Retinal pigment epithelial cell (primary cell): ENCODE measurements around the gene OGG1.

Experiments
- DNase-seq: peaks from one replicate; pipeline ENCODE4 v3.0.0-alpha.2; 2010; ENCODE audit warnings: low read depth
- H3K4me3 ChIP-seq: 2 replicates; pipeline ENCODE4 v1.5.1; 2011; ENCODE audit warnings: mild to moderate bottlenecking, low read length, control low read depth, moderate library complexity
- CTCF ChIP-seq: conservative IDR thresholded peaks from 2 replicates; pipeline ENCODE4 v1.5.1; 2011; ENCODE audit warnings: low read depth, low read length, control low read depth, inconsistent platforms

The OGG1 gene

GRCh38 chr3:9779075-9779593 is 29.4 kb downstream of the OGG1 start:
- no peak overlapping the region for H3K4me3 ChIP-seq
- DNase-seq, result no peak
- no peak for TF ChIP-seq CTCF

GRCh38 chr3:9779721-9780457 is 30.1 kb downstream of the OGG1 start:
- no peak for TF ChIP-seq CTCF
- no peak overlapping the region for H3K4me3 ChIP-seq
- no peak for DNase-seq

- H3K4me3 ChIP-seq, result no peak overlapping the region
- DNase-seq, result no peak
- TF ChIP-seq CTCF, result no peak
These were observed 30.7 kb downstream of the OGG1 start for GRCh38 chr3:9780458-9780812.

GRCh38 chr3:9780910-9781309 is 31.2 kb downstream of the OGG1 start:
- H3K4me3 ChIP-seq, result no peak overlapping the region
- TF ChIP-seq CTCF, result no peak
- DNase-seq, result no peak

- TF ChIP-seq CTCF, result no peak
- DNase-seq, result no peak
- H3K4me3 ChIP-seq, result no peak overlapping the region
These were observed 31.8 kb downstream of the OGG1 start for GRCh38 chr3:9781551-9781950.

- TF ChIP-seq CTCF, result no peak
- DNase-seq, result no peak
- H3K4me3 ChIP-seq, result no peak overlapping the region
These were observed 32.3 kb downstream of the OGG1 start for GRCh38 chr3:9781978-9782603.

- TF ChIP-seq CTCF, result no peak
- no peak for DNase-seq
- H3K4me3 ChIP-seq, result no peak overlapping the region
These were observed 33.0 kb downstream of the OGG1 start for GRCh38 chr3:9782770-9783169.
